Osteocyte (in vitro differentiated cells): Measurements from ENCODE around the gene HACD2. TPM values are rescaled to one million over a fixed set of nuclear protein-coding genes. Genes with fewer than 3 reads are reported as not detected.
"Not testable (repeated sequence)": the region's sequence is repeated elsewhere in the genome, so short reads cannot be mapped to it uniquely, and the experiment has no call there.

Source experiments
- DNase-seq: peaks from one replicate; pipeline ENCODE4 v3.0.0; 2021; ENCODE audit warnings: mixed read lengths; ENCODE audit not compliant: unreplicated experiment; ENCODE audit errors: extremely low spot score
- H3K27ac Mint-ChIP-seq: one replicate; pipeline ENCODE4 v1.8.0; 2021; ENCODE audit warnings: mild to moderate bottlenecking, mixed read lengths; ENCODE audit not compliant: unreplicated experiment
- H3K27me3 Mint-ChIP-seq: one replicate; pipeline ENCODE4 v1.8.0; 2021; ENCODE audit warnings: mixed read lengths; ENCODE audit not compliant: unreplicated experiment
- H3K36me3 Mint-ChIP-seq: one replicate; pipeline ENCODE4 v1.8.0; 2021; ENCODE audit warnings: mixed read lengths; ENCODE audit not compliant: unreplicated experiment
- H3K4me1 Mint-ChIP-seq: one replicate; pipeline ENCODE4 v1.8.0; 2021; ENCODE audit warnings: mixed read lengths; ENCODE audit not compliant: unreplicated experiment
- H3K4me3 Mint-ChIP-seq: one replicate; pipeline ENCODE4 v1.8.0; 2021; ENCODE audit warnings: mild to moderate bottlenecking, moderate library complexity, mixed read lengths; ENCODE audit not compliant: unreplicated experiment
- H3K9me3 Mint-ChIP-seq: one replicate; pipeline ENCODE4 v1.8.0; 2021; ENCODE audit warnings: mixed read lengths; ENCODE audit not compliant: unreplicated experiment
- CTCF ChIP-seq: fragments of 200-600 bp; sonication (generic); IDR thresholded peaks from 2 replicates; pipeline ENCODE4 v1.5.0; 2021; ENCODE audit warnings: antibody characterized with exemption, mild to moderate bottlenecking, moderate library complexity
- total RNA-seq: library from RNA; stranded (reverse); gene quantifications from 2 replicates; pipeline ENCODE4 v1.2.1, GENCODE V29; 2021

HACD2 gene
- total RNA-seq, 1 donor from 2014 or later, result 63.8 TPM

DNA sequence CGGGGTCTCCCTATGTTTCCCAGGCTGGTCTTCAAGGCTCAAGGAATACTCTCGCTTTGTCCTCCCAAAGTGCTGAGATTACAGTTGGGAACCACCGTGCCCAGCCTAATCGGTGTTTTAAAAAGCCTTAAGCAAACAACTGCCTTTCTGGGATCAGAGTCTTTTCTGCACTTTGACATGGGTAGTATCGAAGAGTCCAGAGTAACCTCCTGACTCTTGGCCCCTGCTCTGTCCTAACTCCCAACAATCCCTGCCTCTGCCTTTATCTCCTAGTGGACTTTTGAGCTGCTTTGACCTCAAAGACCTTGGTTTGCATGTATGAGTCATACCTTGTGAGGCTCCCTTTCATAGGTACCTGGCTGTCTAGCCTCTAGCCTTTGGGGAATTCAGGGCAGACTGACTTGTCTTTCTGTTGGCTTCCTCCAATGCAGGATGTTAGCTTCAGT, 21.0 kb upstream of the HACD2 start:
- Mint-ChIP-seq H3K4me3 (no peak overlapping the region), H3K36me3 (no peaks in the 10 kb centered on the region), H3K4me1 (peaks cover 45% of the 10 kb centered on the region), H3K9me3 (no peaks in the 10 kb centered on the region), H3K27ac (no peak overlapping the region), H3K27me3 (no peaks in the 10 kb centered on the region)
- no peak for DNase-seq
- TF ChIP-seq CTCF, result no peak

DNA sequence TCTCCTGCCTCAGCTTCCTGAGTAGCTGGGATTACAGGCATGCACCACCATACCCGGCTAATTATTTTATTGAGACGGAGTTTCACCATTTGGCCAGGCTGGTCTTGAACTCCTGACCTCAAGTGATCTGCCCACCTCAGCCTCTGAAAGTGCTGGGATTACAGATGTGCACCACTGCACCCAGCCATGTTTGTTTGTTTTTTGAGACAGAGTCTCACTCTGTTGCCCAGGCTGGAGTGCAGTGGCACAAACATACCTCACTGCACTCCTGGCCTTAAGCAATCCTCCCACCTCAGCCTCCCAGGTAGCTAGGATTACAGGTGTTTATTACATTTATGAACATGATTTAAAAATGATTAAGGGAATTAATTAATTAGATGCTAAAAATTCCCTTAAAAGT, 18.3 kb upstream of the HACD2 start:
- H3K9me3 Mint-ChIP-seq, H3K36me3 Mint-ChIP-seq, DNase-seq, H3K27me3 Mint-ChIP-seq, H3K27ac Mint-ChIP-seq, H3K4me3 Mint-ChIP-seq: not testable (repeated sequence)
- H3K4me1 Mint-ChIP-seq, result peaks cover 41% of the 10 kb centered on the region

GRCh38 chr3:123602325-123602724, 17.5 kb upstream of the HACD2 start:
- Mint-ChIP-seq H3K4me3 (no peak overlapping the region), H3K27me3 (no peaks in the 10 kb centered on the region), H3K9me3 (no peaks in the 10 kb centered on the region), H3K27ac (no peak overlapping the region), H3K4me1 (peaks cover 41% of the 10 kb centered on the region), H3K36me3 (peaks cover 6% of the 10 kb centered on the region)
- DNase-seq, result no peak
- no peak for TF ChIP-seq CTCF

GRCh38 chr3:123600863-123601262, 16.0 kb upstream of the HACD2 start:
- H3K36me3 Mint-ChIP-seq, H3K4me3 Mint-ChIP-seq, H3K9me3 Mint-ChIP-seq, H3K27me3 Mint-ChIP-seq, DNase-seq, H3K27ac Mint-ChIP-seq: not testable (repeated sequence)
- H3K4me1 Mint-ChIP-seq, result peaks cover 34% of the 10 kb centered on the region

DNA sequence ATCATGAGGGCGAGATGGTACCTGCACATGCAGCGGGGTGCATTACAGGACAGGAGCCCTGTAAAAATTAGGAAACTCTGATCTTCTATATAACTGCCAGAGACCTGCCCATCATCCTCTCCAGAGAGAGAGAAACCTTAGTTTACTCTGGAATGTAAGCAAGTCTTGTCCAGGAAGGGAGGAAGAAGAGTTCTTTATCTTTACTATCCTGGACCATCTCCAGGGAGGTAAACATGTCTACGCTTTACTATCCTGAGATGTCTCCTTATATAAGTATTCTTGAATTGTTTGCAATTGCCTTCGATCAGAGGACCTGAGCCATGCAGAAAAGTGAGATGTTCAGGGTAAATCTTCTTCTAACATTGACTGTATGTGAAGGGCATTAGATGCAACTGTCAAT, 12.7 kb upstream of the HACD2 start:
- Mint-ChIP-seq H3K27me3 (no peaks in the 10 kb centered on the region), H3K27ac (no peak overlapping the region), H3K4me1 (peaks cover 18% of the 10 kb centered on the region), H3K36me3 (peaks cover 6% of the 10 kb centered on the region), H3K9me3 (no peaks in the 10 kb centered on the region), H3K4me3 (no peak overlapping the region)
- DNase-seq, result no peak
- TF ChIP-seq CTCF, result no peak

DNA sequence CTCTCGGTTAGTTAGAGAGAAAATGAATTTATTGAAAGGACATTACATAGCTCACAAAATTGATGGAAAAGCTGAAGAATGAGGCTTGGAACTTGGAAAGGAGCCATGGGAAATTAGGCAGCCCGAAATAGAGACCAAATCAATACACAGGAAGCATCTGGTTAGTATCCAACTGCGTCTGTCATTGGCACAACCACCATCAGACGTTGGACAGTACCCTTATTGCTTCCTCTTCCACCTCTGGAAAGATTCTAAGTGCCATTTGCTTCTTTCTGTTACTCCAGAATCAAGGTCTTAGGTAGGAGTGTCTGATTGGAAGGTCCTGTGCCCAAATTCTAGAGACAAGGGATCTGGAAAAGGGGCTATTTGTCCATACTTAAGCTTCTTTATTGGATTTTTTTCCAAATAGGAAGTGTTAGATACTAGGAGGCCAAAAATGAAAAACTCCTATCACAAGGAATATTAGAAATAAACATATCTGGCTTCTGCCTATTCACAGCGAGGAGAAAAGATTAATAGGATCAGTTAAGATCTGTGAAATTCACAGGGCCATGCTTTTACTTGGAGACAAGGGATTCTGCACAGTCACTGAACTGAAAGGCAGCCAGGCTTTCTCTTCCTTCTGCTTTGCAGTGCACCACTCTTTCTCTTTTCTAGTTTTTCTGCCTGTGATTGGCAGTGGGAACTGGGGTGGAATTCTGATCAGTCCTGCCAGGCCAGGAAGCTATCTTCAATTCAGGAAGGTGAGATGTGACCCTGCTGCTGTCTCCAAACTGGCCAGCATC, 10.7 kb upstream of the HACD2 start:
- peaks cover 10% of the 10 kb centered on the region for H3K4me1 Mint-ChIP-seq
- no peaks in the 10 kb centered on the region for H3K27me3 Mint-ChIP-seq
- no peak for TF ChIP-seq CTCF
- DNase-seq, result no peak
- H3K9me3 Mint-ChIP-seq, result no peaks in the 10 kb centered on the region
- peaks cover 6% of the 10 kb centered on the region for H3K36me3 Mint-ChIP-seq
- no peak overlapping the region for H3K4me3 Mint-ChIP-seq
- H3K27ac Mint-ChIP-seq, result no peak overlapping the region
